Activated CD8-positive, alpha-beta T cell treated with anti-CD3 and anti-CD28 coated beads for 36 hours (primary cell): ENCODE data around the gene BIRC6. TPM values are rescaled to one million over a fixed set of nuclear protein-coding genes. Genes with fewer than 3 reads are reported as not detected.
"Not testable (repeated sequence)": the region's sequence is repeated elsewhere in the genome, so short reads cannot be mapped to it uniquely, and the experiment has no call there.

Experiments
- ATAC-seq: fragments of 200-7000 bp; cut with Tn5 transposase; one replicate; pipeline ENCODE4 v1.10.0; 2021; ENCODE audit warnings: mild to moderate bottlenecking, moderate library complexity
- CTCF ChIA-PET: fragments of 350-600 bp; sonication (Branson Sonifier 250); formaldehyde crosslinking; loops from one replicate; lab custom pipeline; 2021; ENCODE audit warnings: antibody characterized with exemption; lab: Charles Lee
- POLR2A ChIA-PET: fragments of 350-600 bp; sonication (Branson Sonifier 250); formaldehyde crosslinking; loops from one replicate; lab custom pipeline; 2021; ENCODE audit warnings: antibody characterized with exemption; lab: Charles Lee
- DNase-seq: peaks from one replicate; pipeline ENCODE4 v3.0.0-alpha.2; 2020
- H3K27ac Mint-ChIP-seq: one replicate; pipeline ENCODE4 v1.8.0; 2021; ENCODE audit warnings: mild to moderate bottlenecking, mixed read lengths
- H3K27me3 Mint-ChIP-seq: one replicate; pipeline ENCODE4 v1.8.0; 2021; ENCODE audit warnings: mixed read lengths
- H3K36me3 Mint-ChIP-seq: one replicate; pipeline ENCODE4 v1.8.0; 2021; ENCODE audit warnings: low read depth, mixed read lengths
- H3K4me1 Mint-ChIP-seq: one replicate; pipeline ENCODE4 v1.8.0; 2021; ENCODE audit warnings: low read depth, mixed read lengths
- H3K4me3 Mint-ChIP-seq: one replicate; pipeline ENCODE4 v1.8.0; 2021; ENCODE audit warnings: mild to moderate bottlenecking, moderate library complexity, mixed read lengths
- H3K9me3 Mint-ChIP-seq: one replicate; pipeline ENCODE4 v1.8.0; 2021; ENCODE audit warnings: mixed read lengths
- CTCF ChIP-seq: fragments of 200-600 bp; IDR thresholded peaks from one replicate; pipeline ENCODE4 v1.8.0; 2022; ENCODE audit warnings: antibody characterized with exemption, mild to moderate bottlenecking
- intact Hi-C: fragments of 100-400 bp; cut with micrococcal nuclease; formaldehyde crosslinking; loops from one replicate; pipeline ENCODE4 v1.10.0; 2022
- total RNA-seq, 2 experiments: library from RNA; stranded (reverse); gene quantifications; one replicate each; pipeline ENCODE4 v1.2.3, GENCODE V29; 2021

BIRC6 gene
- total RNA-seq, 2 experiments from 2014 or later = 68.8 to 69.6 TPM

GRCh38 chr2:32532341-32532740 lies 175.5 kb downstream of the BIRC6 start:
- no peak overlapping the region for H3K27ac Mint-ChIP-seq
- ChIA-PET POLR2A (no interaction called here), CTCF (no interaction called here)
- no peaks in the 10 kb centered on the region for H3K27me3 Mint-ChIP-seq
- peaks cover 68% of the 10 kb centered on the region for H3K36me3 Mint-ChIP-seq
- no peak overlapping the region for H3K4me3 Mint-ChIP-seq
- ATAC-seq = no peak
- peaks cover 2% of the 10 kb centered on the region for H3K4me1 Mint-ChIP-seq
- TF ChIP-seq CTCF = no peak
- no peak for DNase-seq
- intact Hi-C loops = no loop called here
- no peaks in the 10 kb centered on the region for H3K9me3 Mint-ChIP-seq

DNA sequence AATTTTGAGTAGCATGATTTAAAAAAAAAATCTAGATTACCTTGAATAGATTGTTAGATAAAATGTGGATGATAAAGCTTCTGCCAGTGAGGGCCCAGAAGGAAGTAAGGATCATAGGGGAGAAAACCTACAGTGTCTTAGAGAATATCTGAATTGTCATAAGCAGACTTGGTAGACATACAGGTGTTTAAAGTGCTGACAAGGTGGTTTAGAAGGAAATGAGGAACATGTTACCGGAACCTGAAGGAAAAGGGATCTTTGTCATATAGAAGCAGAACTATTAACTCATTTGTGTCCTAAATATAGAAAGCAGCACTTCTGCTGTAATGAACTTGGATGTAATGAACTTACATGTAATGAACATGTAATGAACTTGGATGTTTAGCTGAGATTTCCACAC lies 176.1 kb downstream of the BIRC6 start:
- intact Hi-C loops = no loop called here
- no peaks in the 10 kb centered on the region for H3K9me3 Mint-ChIP-seq
- no peak for TF ChIP-seq CTCF
- H3K4me1 Mint-ChIP-seq = peaks cover 2% of the 10 kb centered on the region
- ChIA-PET POLR2A (no interaction called here), CTCF (no interaction called here)
- H3K36me3 Mint-ChIP-seq = peaks cover 63% of the 10 kb centered on the region
- no peak overlapping the region for H3K27ac Mint-ChIP-seq
- ATAC-seq = no peak
- no peak for DNase-seq
- H3K4me3 Mint-ChIP-seq = no peak overlapping the region
- no peaks in the 10 kb centered on the region for H3K27me3 Mint-ChIP-seq

GRCh38 chr2:32534831-32535230 lies 178.0 kb downstream of the BIRC6 start:
- H3K4me1 Mint-ChIP-seq = peaks cover 2% of the 10 kb centered on the region
- no peak overlapping the region for H3K4me3 Mint-ChIP-seq
- no peak overlapping the region for H3K27ac Mint-ChIP-seq
- H3K27me3 Mint-ChIP-seq = no peaks in the 10 kb centered on the region
- intact Hi-C loops = no loop called here
- POLR2A ChIA-PET = interaction anchor here (0.6 kb wide), 1 partner anchor 63 kb away, joined by 3 read pairs; no protein-coding TSS in a partner anchor
- no peak for DNase-seq
- CTCF ChIA-PET = no interaction called here
- peaks cover 56% of the 10 kb centered on the region for H3K36me3 Mint-ChIP-seq
- no peaks in the 10 kb centered on the region for H3K9me3 Mint-ChIP-seq
- ATAC-seq = no peak
- TF ChIP-seq CTCF = no peak

DNA sequence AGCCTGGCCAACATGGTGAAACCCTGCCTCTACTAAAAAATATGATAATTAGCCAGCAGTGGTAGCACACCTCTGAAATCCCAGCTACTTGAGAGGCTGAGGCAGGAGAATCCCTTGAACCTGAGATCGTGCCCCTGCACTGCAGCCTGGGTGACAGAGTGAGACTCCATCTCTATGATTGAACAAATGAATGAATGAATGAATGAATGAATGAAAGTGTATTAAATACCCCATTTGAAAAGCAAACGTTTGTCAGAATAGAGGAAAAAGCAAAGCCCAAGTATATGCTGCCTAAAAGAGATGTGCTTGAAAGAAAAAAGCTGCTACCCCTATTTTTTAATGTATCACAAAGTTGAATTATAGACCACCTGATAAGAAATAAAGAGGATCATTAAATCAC lies 181.9 kb downstream of the BIRC6 start:
- POLR2A ChIA-PET = no interaction called here
- TF ChIP-seq CTCF = no peak
- CTCF ChIA-PET = no interaction called here
- no peak overlapping the region for H3K27ac Mint-ChIP-seq
- H3K27me3 Mint-ChIP-seq = no peaks in the 10 kb centered on the region
- no peaks in the 10 kb centered on the region for H3K9me3 Mint-ChIP-seq
- H3K4me1 Mint-ChIP-seq = peaks cover 2% of the 10 kb centered on the region
- ATAC-seq (no peak), DNase-seq (no peak)
- intact Hi-C loops = no loop called here
- H3K36me3 Mint-ChIP-seq = peaks cover 35% of the 10 kb centered on the region
- H3K4me3 Mint-ChIP-seq = no peak overlapping the region

DNA sequence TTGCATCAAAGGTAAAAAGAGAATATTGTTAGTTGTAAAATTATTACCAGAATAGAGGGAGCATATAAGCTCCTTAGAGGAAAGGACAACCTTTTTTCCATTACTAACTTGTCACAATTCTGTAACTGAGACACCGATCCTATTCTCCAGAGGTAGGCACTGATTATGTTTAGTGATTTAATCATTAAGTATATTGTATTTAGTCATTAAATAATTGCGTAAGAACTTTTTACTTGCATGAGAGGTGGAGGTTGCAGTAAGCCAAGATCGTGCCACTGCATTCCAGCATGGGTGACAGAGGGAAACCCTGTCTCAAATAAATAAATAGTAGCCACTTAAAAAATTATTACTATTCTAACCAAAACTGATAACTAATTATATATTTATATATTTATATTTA lies 195.7 kb downstream of the BIRC6 start:
- H3K27me3 Mint-ChIP-seq, H3K4me3 Mint-ChIP-seq, H3K27ac Mint-ChIP-seq, DNase-seq, H3K4me1 Mint-ChIP-seq, POLR2A ChIA-PET, ATAC-seq, H3K9me3 Mint-ChIP-seq, CTCF ChIA-PET, H3K36me3 Mint-ChIP-seq: not testable (repeated sequence)
- intact Hi-C loops = loop anchor here (5.0 kb wide), 1 partner anchor 395 kb away; the partner anchor contains the start of gene LTBP1
